Right cardiac atrium (tissue), 5 donors: Measurements from ENCODE around the gene AMBRA1. TPM values are rescaled to one million over a fixed set of nuclear protein-coding genes. Genes with fewer than 3 reads are reported as not detected.
A peak's percentile ranks its signal among the peaks of the same experiment; 100 is the strongest.

Experiments used
- ATAC-seq, 2 donors: fragments of 200-7000 bp; cut with Tn5 transposase; one replicate each; pipeline versions ENCODE4 v1.8.0 to v1.9.1; 2020; ENCODE audit warnings: moderate library complexity in 2 of 2, mild to moderate bottlenecking in 1 of 2
- DNase-seq, 3 donors: peaks; one replicate each; pipeline ENCODE4 v3.0.0-alpha.2; 2020
- H3K27ac ChIP-seq: one replicate; pipeline ENCODE4 v1.5.1; 2013; ENCODE audit warnings: mild to moderate bottlenecking, low read length, control low read depth, moderate library complexity
- H3K27me3 ChIP-seq: one replicate; pipeline ENCODE4 v1.6.1; 2013; ENCODE audit not compliant: control insufficient read depth, insufficient read depth
- H3K4me1 ChIP-seq: one replicate; pipeline ENCODE4 v1.6.1; 2013; ENCODE audit warnings: low read length; ENCODE audit not compliant: control insufficient read depth, insufficient read depth
- H3K4me3 ChIP-seq: one replicate; pipeline ENCODE4 v1.5.1; 2013; ENCODE audit warnings: low read length, control low read depth
- H3K9me3 ChIP-seq: one replicate; pipeline ENCODE4 v1.6.1; 2013; ENCODE audit warnings: low read length; ENCODE audit not compliant: control insufficient read depth
- WGBS: extraction: QIAGEN DNeasy Blood & Tissue Kit; methylation state at CpG from one replicate; pipeline ENCODE4 v1.1.7; 2013; 5-methylcytosine and 5-hydroxymethylcytosine counted together
- intact Hi-C, 4 donors: fragments of 100-400 bp; cut with DNase I; formaldehyde crosslinking; loops; one replicate each; pipeline versions ENCODE4 v1.11.0 to v1.14.0; 2022 to 2023
- microRNA-seq, 2 donors: library from miRNA; unstranded; fragments of <30 nt; microRNA quantifications; one replicate each; pipeline ENCODE4 v1.2.0, GENCODE V29; 2020 to 2021
- polyA plus RNA-seq: library from polyadenylated mRNA; stranded (reverse); fragments of 200-250 nt; gene quantifications from one replicate; pipeline ENCODE4 v1.2.3, GENCODE V29; 2013
- total RNA-seq, 4 donors: library from RNA; stranded (reverse); fragmentation: NEBNext Ultra II Directional; extraction: Animal tissue kit (Norgen Biotek cat#: 25700); gene quantifications; one replicate each; pipeline ENCODE4 v1.2.1, GENCODE V29; 2021
- donor health status: healthy with polysubstance abuse.
- donor health status: DM: no; HTN: yes; CAD: no.
- donor health status: DM: no; HTN: no; CAD: no.
- donor health status: DM: no; HTN: yes; CAD: no; lungs with severe emphysema.
- donor health status: DM: yes; HTN: yes; CAD: no.

The AMBRA1 gene
- total and polyA plus RNA-seq, 5 donors: 8.1 to 23.6 (median 19.5) TPM

DNA sequence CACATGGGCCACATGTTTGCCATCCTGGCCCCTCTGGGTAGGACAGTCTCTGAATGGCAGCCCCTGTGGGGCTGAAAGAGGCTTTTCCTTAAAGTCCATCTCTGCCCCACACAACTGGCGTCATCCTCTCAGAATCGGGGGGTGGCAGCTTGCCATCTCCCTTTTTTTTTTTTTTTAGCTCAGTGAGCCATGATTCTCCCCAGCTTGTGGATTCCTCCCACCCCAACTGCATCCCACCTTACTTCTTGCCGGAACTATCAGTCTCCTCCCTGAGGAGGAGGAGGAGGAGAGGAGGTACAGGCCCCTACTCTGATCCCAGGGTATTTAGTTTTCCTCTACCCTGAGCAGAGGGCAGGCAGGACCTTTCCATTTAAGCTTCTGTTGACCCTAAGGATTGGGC is 243.1 kb downstream of the AMBRA1 start:
- ATAC-seq (no peak), DNase-seq (no peak)
- Histone ChIP-seq H3K9me3 (no peaks in the 10 kb centered on the region), H3K27me3 (no peaks in the 10 kb centered on the region), H3K4me1 (peaks cover 23% of the 10 kb centered on the region), H3K27ac (peak overlapping the region; percentile 81), H3K4me3 (no peak overlapping the region)
- intact Hi-C loops: no loop called here
- WGBS: 40% methylated on average over 3 of the region's 3 CpGs

DNA sequence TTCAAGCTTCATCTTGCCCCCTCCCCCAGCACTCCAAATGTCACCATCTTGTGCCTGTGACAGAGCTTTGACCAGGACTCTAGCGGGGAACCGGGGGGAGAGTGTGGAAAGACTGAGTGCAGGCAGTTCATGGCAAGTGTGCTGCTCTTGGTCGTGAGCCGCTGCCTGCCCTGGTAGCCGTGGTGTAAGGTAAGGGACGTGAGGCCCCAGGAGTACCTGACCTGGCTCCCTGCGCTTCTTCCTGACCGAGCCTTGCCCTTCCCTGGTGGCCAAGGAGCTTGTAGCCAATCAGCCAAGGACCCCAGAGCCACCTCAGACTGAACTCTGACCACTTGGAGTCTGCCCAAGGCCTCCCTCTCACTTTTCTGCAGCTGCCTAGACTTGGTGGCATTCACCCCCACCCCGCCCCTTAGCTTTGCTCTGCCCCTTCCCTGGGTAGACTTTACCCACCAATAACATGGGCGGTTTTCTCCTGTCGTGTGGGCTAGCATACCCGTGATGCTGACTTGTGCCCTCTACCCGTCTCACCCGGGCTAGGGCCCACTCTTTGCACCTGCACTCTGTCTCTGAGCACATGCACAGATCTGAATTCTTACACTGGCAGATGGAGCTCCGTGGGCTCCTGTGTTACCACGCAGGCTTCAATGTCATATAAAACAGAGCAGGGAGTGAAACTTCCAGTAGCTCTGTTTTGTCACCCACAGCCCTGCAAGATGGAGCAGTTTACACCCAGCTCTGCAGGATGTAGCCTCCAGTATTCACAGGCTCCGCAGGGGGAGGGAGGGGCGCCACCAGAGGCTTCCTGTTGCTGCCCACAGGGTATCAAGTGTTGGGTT is 245.0 kb downstream of the AMBRA1 start:
- Histone ChIP-seq H3K27ac (peak overlapping the region; percentile 5), H3K4me3 (peak overlapping the region; percentile 75), H3K27me3 (no peaks in the 10 kb centered on the region), H3K4me1 (peaks cover 23% of the 10 kb centered on the region), H3K9me3 (no peaks in the 10 kb centered on the region)
- WGBS: 48% methylated on average over 18 of the region's 18 CpGs
- ATAC-seq: no peak
- peak in 1 of 3 donors; percentile 76 for DNase-seq
- intact Hi-C loops: no loop called here

DNA sequence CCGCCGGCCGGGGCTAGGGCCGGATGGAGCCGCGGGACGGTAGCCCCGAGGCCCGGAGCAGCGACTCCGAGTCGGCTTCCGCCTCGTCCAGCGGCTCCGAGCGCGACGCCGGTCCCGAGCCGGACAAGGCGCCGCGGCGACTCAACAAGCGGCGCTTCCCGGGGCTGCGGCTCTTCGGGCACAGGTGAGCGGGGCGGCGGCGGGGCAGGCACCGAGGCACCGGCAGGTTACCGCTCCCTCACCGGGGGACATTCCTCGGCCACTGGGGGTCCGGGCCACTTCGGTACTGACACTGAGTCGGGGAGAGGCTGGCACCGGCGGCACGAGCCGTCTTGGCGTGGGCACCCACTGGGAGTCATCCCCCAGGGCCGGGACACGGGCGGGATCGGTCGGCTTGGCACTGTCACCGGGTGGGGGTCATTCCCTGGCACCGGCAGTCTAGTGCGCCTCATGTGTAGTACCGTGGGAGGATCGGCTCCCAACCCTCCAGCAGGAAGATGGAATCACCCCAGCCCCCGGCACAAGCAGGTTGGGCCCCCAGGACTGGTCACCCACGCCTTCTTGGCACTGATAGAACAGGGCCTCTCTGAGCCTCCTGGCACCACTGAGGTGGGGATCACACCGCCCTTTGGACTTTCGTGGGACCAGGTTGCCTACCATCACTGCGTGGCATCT is 246.0 kb downstream of the AMBRA1 start:
- ATAC-seq (peak in 1 of 2 donors; percentile 1), DNase-seq (peak in 2 of 3 donors; percentile 76 to 80)
- peaks cover 22% of the 10 kb centered on the region for H3K4me1 ChIP-seq
- H3K27me3 ChIP-seq: no peaks in the 10 kb centered on the region
- no peaks in the 10 kb centered on the region for H3K9me3 ChIP-seq
- intact Hi-C loops: no loop called here
- peak overlapping the region; percentile 75 for H3K4me3 ChIP-seq
- peak overlapping the region; percentile 7 for H3K27ac ChIP-seq
- 25% methylated on average over 63 of the region's 63 CpGs for WGBS

DNA sequence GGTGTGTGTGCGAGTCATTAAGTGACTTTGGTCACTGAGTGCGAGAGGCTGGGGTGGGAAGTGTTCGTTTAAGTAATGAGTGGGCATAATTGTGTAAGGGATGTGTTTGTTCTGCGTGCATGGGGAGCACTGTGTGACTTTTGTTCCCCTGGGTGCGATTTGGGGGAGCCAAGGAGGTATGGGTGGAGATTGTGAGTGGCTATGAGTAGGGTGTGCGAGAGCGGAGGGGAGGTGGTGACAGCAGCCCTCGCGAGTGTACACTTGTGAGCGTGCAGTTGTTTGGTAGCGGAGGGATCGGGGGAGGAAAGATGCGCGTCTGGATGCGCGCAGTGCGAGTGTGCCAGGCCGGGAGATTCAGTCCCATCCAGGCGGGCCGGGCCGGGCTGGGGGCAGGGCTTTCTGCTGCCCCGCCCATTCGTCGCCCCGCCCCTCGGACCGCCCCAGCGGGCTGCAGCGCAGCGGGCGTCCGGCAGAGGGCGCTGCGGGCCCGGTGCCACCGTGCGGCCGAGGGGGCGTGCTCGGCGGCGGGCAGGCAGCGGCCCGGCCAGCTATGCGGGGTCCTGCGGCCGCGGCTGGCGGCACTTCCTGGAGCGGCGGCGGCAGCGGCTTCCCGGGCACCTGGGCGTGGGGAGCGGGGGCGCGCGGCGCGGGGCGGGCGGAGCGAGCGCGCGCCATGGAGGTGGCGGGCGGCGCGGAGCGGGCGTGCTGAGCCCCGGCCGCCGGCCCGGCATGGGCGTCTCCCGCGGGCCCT is 246.8 kb downstream of the AMBRA1 start, which contains the start of gene DGKZ:
Gene DGKZ, plus strand, starts transcription at position 578 of the 751 bp plus-strand sequence. CDS start 197 bp downstream, outside the sequence.
- 7% methylated on average over 80 of the region's 80 CpGs for WGBS
- Histone ChIP-seq H3K9me3 (no peaks in the 10 kb centered on the region), H3K4me1 (peaks cover 20% of the 10 kb centered on the region), H3K27ac (peak within 1 kb of the TSS; percentile 51), H3K27me3 (no peaks in the 10 kb centered on the region), H3K4me3 (peak within 1 kb of the TSS; percentile 75)
- intact Hi-C loops: no loop called here
- ATAC-seq (peak; percentile 70 to 82), DNase-seq (peak; percentile 84 to 95 (median 95))

Small RNA genes lying within 50 kb of the gene (microRNA-seq; reads per million reads assigned to microRNA genes)
- gene MIR3160-1: 0 reads per million in 2 donors
- 0 reads per million in 2 donors for gene MIR3160-2
- gene MIR4688: 0.42 to 0.54 reads per million in 2 donors

Other genes starting within 250 kb of the AMBRA1 start
- gene DGKZ, start 246.6 kb downstream of the AMBRA1 start, total RNA-seq: 100 to 1,000 TPM in 2 of 4 donors, 10 to 100 TPM in 2; 75.8 to 108 (median 100) TPM
- 87.5 TPM for gene DGKZ, start 246.6 kb downstream of the AMBRA1 start, polyA plus RNA-seq
- gene MDK, start 212.4 kb downstream of the AMBRA1 start, total RNA-seq: 10 to 100 TPM in 3 of 4 donors, 1 to 10 TPM in 1; 9.9 to 18.8 (median 11.9) TPM
- gene MDK, start 212.4 kb downstream of the AMBRA1 start, polyA plus RNA-seq: 10.1 TPM
- under 1 TPM in 2 of 4 donors, not detected in 2; 0.14 to 0.53 TPM for gene CHRM4, start 202.2 kb downstream of the AMBRA1 start, total RNA-seq
- 0.20 TPM for gene CHRM4, start 202.2 kb downstream of the AMBRA1 start, polyA plus RNA-seq
- gene HARBI1, start 23.2 kb upstream of the AMBRA1 start, total RNA-seq: 1 to 10 TPM; 3.1 to 4.1 (median 3.7) TPM
- 2.7 TPM for gene HARBI1, start 23.2 kb upstream of the AMBRA1 start, polyA plus RNA-seq
- gene ATG13, start 23.5 kb upstream of the AMBRA1 start, total RNA-seq: 10 to 100 TPM; 48.5 to 66.2 (median 59.1) TPM
- 38.0 TPM for gene ATG13, start 23.5 kb upstream of the AMBRA1 start, polyA plus RNA-seq
- gene ARHGAP1, start 106.6 kb upstream of the AMBRA1 start, total RNA-seq: 100 to 1,000 TPM; 101 to 112 (median 106) TPM
- gene ARHGAP1, start 106.6 kb upstream of the AMBRA1 start, polyA plus RNA-seq: 53.4 TPM
- 1 to 10 TPM; 5.8 to 8.8 (median 7.5) TPM for gene ZNF408, start 107.0 kb upstream of the AMBRA1 start, total RNA-seq
- gene ZNF408, start 107.0 kb upstream of the AMBRA1 start, polyA plus RNA-seq: 5.9 TPM
- gene F2, start 125.2 kb upstream of the AMBRA1 start, total RNA-seq: under 1 TPM in 1 of 4 donors, not detected in 3; 0.19 TPM
- gene F2, start 125.2 kb upstream of the AMBRA1 start, polyA plus RNA-seq: not detected